Heart left ventricle (tissue), 13 donors: ENCODE measurements around the gene TUT4.

ENCODE experiments used
- CTCF ChIP-seq, 12 donors: fragments of 200-600 bp; sonication (generic) in 4 of 12; IDR thresholded peaks; one replicate each; pipeline versions ENCODE4 v1.5.0 to v1.8.0; 2018 to 2022; ENCODE audit warnings: antibody characterized with exemption in 12 of 12, mild to moderate bottlenecking in 5 of 12
- POLR2A ChIP-seq, 2 donors: fragments of 450-650 bp; IDR thresholded peaks; one replicate each; pipeline ENCODE4 v1.6.1; 2017; ENCODE audit warnings: antibody characterized with exemption in 2 of 2, mild to moderate bottlenecking in 2 of 2, moderate library complexity in 2 of 2
- donor health status: ischemic (EF 13 %, LVEDD 7.1; RV severe dilation, severe dysfunction).
- donor health status: DM: no; HTN: yes; CAD: no.
- donor health status: DM: no; HTN: no; CAD: no.
- donor health status: ischemic (EF 25% LVEDD 6.9; RV normal size, moderate dysfunction).
- donor health status: ischemic (EF 25% LVEDD 5.7; RV mildly dilated, moderate dysfunction).
- donor health status: ischemic (EF 35%, LVEDD 5.7; RV mildly dilated, moderate dysfunction).
- donor health status: nonischemic (EF 11% LVEDD 7.7; RV severe dilation, severe dysfunction).
- donor health status: DM: yes; HTN: yes; CAD: no.
- donor health status: PGD.
- donor health status: ischemic (EF 29% LVEDD 5.4; RV normal size, mild dysfunction).
- donor health status: nonischemic (EF 23%, LVEDD 6.1; RV moderate dilation, normal function).

GRCh38 chr1:52385376-52385775 is 167.5 kb downstream of the TUT4 start:
- no peak for TF ChIP-seq CTCF (IDR thresholded peaks at IDR 0.05)
- TF ChIP-seq POLR2A (IDR thresholded peaks at IDR 0.05): no peak
